OCI-LY7 (cell line): ENCODE measurements around the gene SGIP1. TPM values are rescaled to one million over a fixed set of nuclear protein-coding genes. Genes with fewer than 3 reads are reported as not detected.
"Not testable (repeated sequence)": the region's sequence is repeated elsewhere in the genome, so short reads cannot be mapped to it uniquely, and the experiment has no call there.

ENCODE experiments used
- BruUV-seq: library from RNA; stranded (reverse); fragments of 400-500 nt; replicated peaks from 2 replicates; lab custom pipeline; 2021; lab: Mats Ljungman, UMichigan
- CTCF ChIA-PET: fragments of 300-600 bp; sonication (Branson Sonifier 250); formaldehyde crosslinking; loops from one replicate; lab custom pipeline; 2022; ENCODE audit warnings: antibody characterized with exemption; ENCODE audit not compliant: unreplicated experiment; lab: Charles Lee
- POLR2A ChIA-PET: fragments of 300-600 bp; sonication (Branson Sonifier 250); formaldehyde crosslinking; loops from one replicate; lab custom pipeline; 2022; ENCODE audit warnings: antibody characterized with exemption; lab: Charles Lee
- DNase-seq: peaks from one replicate; pipeline ENCODE4 v3.0.0-alpha.2; 2015; ENCODE audit warnings: low spot score
- H2AFZ ChIP-seq: fragments of 200-600 bp; sonication (generic), shearing (Covaris generic); 2 replicates; pipeline ENCODE4 v1.6.1; 2014; ENCODE audit warnings: mild to moderate bottlenecking, antibody characterized with exemption, low read length, moderate library complexity
- H3K27ac ChIP-seq: fragments of 200-600 bp; sonication (generic); 2 replicates; pipeline ENCODE4 v1.5.1; 2014; ENCODE audit warnings: mixed run types, low read depth, mild to moderate bottlenecking, moderate library complexity, low read length, inconsistent platforms; ENCODE audit not compliant: poor library complexity, severe bottlenecking
- H3K36me3 ChIP-seq: fragments of 200-600 bp; sonication (generic); 2 replicates; pipeline ENCODE4 v1.6.1; 2014; ENCODE audit warnings: mild to moderate bottlenecking, antibody characterized with exemption, low read length, moderate library complexity, mixed read lengths; ENCODE audit not compliant: insufficient read depth
- H3K4me1 ChIP-seq: fragments of 200-600 bp; sonication (generic); 2 replicates; pipeline ENCODE4 v1.5.1; 2014; ENCODE audit warnings: mild to moderate bottlenecking, low read length; ENCODE audit not compliant: insufficient read depth, poor library complexity, severe bottlenecking
- H3K4me2 ChIP-seq: fragments of 200-600 bp; sonication (generic); 2 replicates; pipeline ENCODE4 v1.6.1; 2014; ENCODE audit warnings: mild to moderate bottlenecking, low read length
- H3K4me3 ChIP-seq: fragments of 200-600 bp; sonication (generic); 2 replicates; pipeline ENCODE4 v1.5.1; 2014; ENCODE audit warnings: mild to moderate bottlenecking, low read depth, low read length; ENCODE audit not compliant: poor library complexity, severe bottlenecking
- H3K79me2 ChIP-seq: fragments of 200-600 bp; sonication (generic); 2 replicates; pipeline ENCODE4 v1.6.1; 2016; ENCODE audit warnings: low read depth, mild to moderate bottlenecking, low read length, moderate library complexity, mixed read lengths; ENCODE audit not compliant: insufficient read depth
- H3K9me2 ChIP-seq: fragments of 200-600 bp; sonication (generic); 2 replicates; pipeline ENCODE4 v1.6.1; 2016; ENCODE audit warnings: mild to moderate bottlenecking, low read length, mixed read lengths; ENCODE audit not compliant: insufficient read depth
- H3K9me3 ChIP-seq: fragments of 200-600 bp; sonication (generic); 2 replicates; pipeline ENCODE4 v1.6.1; 2014; ENCODE audit warnings: mild to moderate bottlenecking, mixed run types, low read length, mixed read lengths
- H4K20me1 ChIP-seq: fragments of 200-600 bp; sonication (generic); 2 replicates; pipeline ENCODE4 v1.6.1; 2014; ENCODE audit warnings: mild to moderate bottlenecking, antibody characterized with exemption, low read length, moderate library complexity, mixed read lengths; ENCODE audit not compliant: insufficient read depth
- CTCF ChIP-seq: fragments of 200-600 bp; sonication (generic); conservative IDR thresholded peaks from 2 replicates; pipeline ENCODE4 v1.5.1; 2014; ENCODE audit warnings: mild to moderate bottlenecking, antibody characterized with exemption, low read length, moderate library complexity, mixed read lengths
- EZH2phosphoT487 ChIP-seq: fragments of 200-600 bp; sonication (generic); IDR thresholded peaks from 2 replicates; pipeline ENCODE4 v1.6.1; 2018; ENCODE audit warnings: low read depth, borderline replicate concordance, mild to moderate bottlenecking, mixed run types, antibody characterized with exemption, low read length, moderate library complexity, mixed read lengths
- intact Hi-C: fragments of 100-400 bp; cut with micrococcal nuclease; formaldehyde crosslinking; loops from one replicate; pipeline ENCODE4 v1.10.0; 2022; ENCODE audit not compliant: unreplicated experiment
- total RNA-seq, 2 experiments: library from RNA; depleted of rRNA in 1 of 2; stranded (reverse); fragments of >200 nt in 1 of 2; shearing (Covaris generic) in 1 of 2; gene quantifications; 2 replicates each; pipeline ENCODE4 v1.2.3, GENCODE V29; 2014 to 2022

Gene SGIP1
- total RNA-seq, 2 experiments from 2014 or later: not detected

GRCh38 chr1:66583021-66583420, 49.1 kb downstream of the SGIP1 start:
- Histone ChIP-seq H3K4me1 (no peaks in the 10 kb centered on the region), H2AFZ (no peak overlapping the region), H3K27ac (no peak overlapping the region), H3K36me3 (no peaks in the 10 kb centered on the region), H4K20me1 (no peaks in the 10 kb centered on the region), H3K4me2 (no peak overlapping the region), H3K79me2 (no peaks in the 10 kb centered on the region), H3K4me3 (no peak overlapping the region), H3K9me2 (no peaks in the 10 kb centered on the region), H3K9me3 (no peaks in the 10 kb centered on the region)
- CTCF ChIA-PET: no interaction called here
- intact Hi-C loops: no loop called here
- DNase-seq: no peak
- no peak for TF ChIP-seq CTCF
- TF ChIP-seq EZH2phosphoT487: no peak
- BruUV-seq: no TSS peak
- POLR2A ChIA-PET: no interaction called here

- H3K9me3 ChIP-seq: no peaks in the 10 kb centered on the region
- H4K20me1 ChIP-seq: no peaks in the 10 kb centered on the region
- H3K9me2 ChIP-seq: no peaks in the 10 kb centered on the region
- intact Hi-C loops: no loop called here
- BruUV-seq: no TSS peak
- H3K4me2 ChIP-seq: no peak overlapping the region
- no peak overlapping the region for H3K4me3 ChIP-seq
- CTCF ChIA-PET: no interaction called here
- H3K27ac ChIP-seq: no peak overlapping the region
- no peaks in the 10 kb centered on the region for H3K79me2 ChIP-seq
- no peaks in the 10 kb centered on the region for H3K4me1 ChIP-seq
- POLR2A ChIA-PET: interaction anchor here (0.8 to 1.6 kb wide), 2 partner anchors 8 to 126 kb away, joined by 4 to 6 read pairs; no protein-coding TSS in a partner anchor
- TF ChIP-seq EZH2phosphoT487 (no peak), CTCF (no peak)
- H3K36me3 ChIP-seq: no peaks in the 10 kb centered on the region
- no peak for DNase-seq
- no peak overlapping the region for H2AFZ ChIP-seq
Measured at GRCh38 chr1:66585002-66585401, 51.0 kb downstream of the SGIP1 start.

- no peak for TF ChIP-seq EZH2phosphoT487
- no peak for TF ChIP-seq CTCF
- Histone ChIP-seq H3K36me3 (no peaks in the 10 kb centered on the region), H3K4me1 (no peaks in the 10 kb centered on the region), H3K27ac (no peak overlapping the region), H3K9me3 (no peaks in the 10 kb centered on the region), H3K9me2 (no peaks in the 10 kb centered on the region), H4K20me1 (no peaks in the 10 kb centered on the region), H3K79me2 (no peaks in the 10 kb centered on the region), H3K4me2 (no peak overlapping the region), H2AFZ (no peak overlapping the region), H3K4me3 (no peak overlapping the region)
- no peak for DNase-seq
- ChIA-PET POLR2A (no interaction called here), CTCF (no interaction called here)
- intact Hi-C loops: no loop called here
- no TSS peak for BruUV-seq
Measured at GRCh38 chr1:66589326-66589725, 55.4 kb downstream of the SGIP1 start.

GRCh38 chr1:66592106-66592507, 58.2 kb downstream of the SGIP1 start:
- H3K79me2 ChIP-seq, CTCF ChIA-PET, H3K4me1 ChIP-seq, H3K9me3 ChIP-seq, H3K27ac ChIP-seq, H4K20me1 ChIP-seq, DNase-seq, H3K4me3 ChIP-seq, H2AFZ ChIP-seq, H3K4me2 ChIP-seq, H3K36me3 ChIP-seq, BruUV-seq, POLR2A ChIA-PET, H3K9me2 ChIP-seq, intact Hi-C loops: not testable (repeated sequence)
